ENCODE measurements around the gene CISD2.
"Not testable (repeated sequence)": the region's sequence is repeated elsewhere in the genome, so short reads cannot be mapped to it uniquely, and the experiment has no call there.

Gene CISD2

DNA sequence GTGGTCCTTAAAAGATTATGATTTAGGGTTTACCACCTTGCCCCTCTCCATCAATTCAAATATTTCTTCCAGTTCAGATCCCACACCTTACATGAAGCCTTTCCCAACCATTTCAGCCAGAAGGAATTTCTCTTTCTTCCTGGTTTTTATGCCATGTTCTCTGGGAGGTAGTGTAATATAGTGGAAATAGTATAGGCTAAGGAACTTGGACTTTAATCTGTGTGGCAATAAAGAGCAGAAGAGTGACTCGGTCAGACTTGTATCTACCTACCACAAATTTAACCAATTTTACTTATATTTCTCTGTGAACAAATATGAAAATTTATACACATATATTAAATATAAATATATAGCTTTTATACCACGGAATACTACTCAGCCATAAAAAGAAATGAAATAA is 18.4 kb upstream of the CISD2 start:
- DNase-seq: no peak

DNA sequence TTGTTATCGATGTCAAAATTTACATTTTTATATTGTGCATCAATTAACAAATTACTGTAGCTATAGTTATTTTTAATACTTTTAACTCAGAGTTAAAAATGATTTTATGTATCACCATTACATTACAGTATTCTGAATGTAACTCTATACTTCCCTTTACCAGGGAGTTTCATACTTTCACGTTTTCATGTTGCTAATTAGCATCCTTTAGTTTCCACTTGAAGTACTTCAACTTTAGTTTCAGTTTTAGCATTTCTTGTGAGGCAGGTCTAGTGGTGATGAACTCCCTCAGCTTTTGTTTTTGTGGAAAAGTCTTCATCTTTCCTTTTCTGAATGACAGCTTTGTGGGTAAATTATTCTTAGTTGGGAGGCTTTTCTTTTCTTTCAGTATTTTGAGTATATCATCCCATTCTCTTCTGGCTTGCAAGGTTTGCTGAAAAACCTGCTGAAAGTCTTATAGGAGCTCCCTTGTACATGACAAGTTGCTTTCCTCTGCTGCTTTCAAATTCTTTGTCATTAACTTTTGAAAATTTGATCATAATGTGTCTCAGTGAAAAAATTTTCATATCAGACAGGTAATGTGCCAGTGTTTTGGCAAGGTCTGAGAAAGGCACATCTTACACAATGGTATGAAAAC is 9.8 kb upstream of the CISD2 start:
- no peak for DNase-seq

DNA sequence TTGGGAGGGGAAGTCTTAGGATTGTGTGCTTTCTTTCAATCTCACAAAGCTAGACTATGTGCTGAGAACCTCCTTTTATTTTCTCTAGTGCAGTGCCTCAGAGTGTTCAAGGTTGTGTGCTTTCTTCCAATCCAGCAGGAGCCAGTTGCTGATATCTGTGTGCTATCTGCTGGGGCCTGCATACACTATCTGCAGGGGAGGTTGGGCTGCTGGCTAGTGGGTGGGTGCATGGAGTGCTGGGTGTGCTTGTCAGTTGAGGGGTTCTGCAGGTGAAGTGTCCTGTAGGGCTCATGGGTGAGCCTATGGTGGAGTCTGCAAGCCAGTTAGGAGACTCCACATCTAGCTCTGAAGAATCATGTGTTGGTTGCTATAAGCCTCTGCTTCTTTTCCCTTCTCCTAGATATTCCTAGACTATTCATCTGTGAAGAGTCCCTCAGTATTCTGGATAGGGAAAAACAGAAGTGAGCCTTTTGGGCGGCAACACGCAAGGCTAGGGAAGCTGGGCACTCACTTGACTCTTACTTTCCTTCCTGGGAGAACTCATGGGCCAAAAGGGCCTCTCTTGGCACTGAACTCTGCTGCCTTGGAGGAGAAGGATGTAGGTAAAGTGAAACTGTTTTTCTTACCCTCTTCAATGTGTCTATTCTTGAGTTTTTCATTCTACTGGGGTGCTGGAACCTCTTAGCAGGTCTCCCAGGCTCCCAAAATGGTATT is 8.0 kb upstream of the CISD2 start:
- DNase-seq: no peak

DNA sequence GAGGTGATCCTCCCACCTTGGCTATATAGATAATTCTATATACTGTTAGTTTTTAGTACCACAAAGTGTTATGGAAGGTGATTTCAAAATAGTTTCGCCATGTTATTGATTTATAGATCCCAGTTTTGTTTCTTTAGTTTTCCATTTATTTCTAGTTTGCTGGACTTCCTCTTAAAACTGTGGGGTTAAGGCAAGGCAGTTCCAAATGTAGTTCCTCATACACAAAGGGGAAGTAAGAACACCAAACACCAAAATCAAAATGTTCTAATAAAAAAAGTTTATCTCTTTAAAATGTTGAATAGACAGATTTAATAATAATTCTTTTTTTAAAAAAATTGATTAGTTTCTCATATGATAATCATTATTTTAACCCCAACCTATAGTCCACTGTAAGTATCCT is 6.8 kb upstream of the CISD2 start:
- no peak for DNase-seq

DNA sequence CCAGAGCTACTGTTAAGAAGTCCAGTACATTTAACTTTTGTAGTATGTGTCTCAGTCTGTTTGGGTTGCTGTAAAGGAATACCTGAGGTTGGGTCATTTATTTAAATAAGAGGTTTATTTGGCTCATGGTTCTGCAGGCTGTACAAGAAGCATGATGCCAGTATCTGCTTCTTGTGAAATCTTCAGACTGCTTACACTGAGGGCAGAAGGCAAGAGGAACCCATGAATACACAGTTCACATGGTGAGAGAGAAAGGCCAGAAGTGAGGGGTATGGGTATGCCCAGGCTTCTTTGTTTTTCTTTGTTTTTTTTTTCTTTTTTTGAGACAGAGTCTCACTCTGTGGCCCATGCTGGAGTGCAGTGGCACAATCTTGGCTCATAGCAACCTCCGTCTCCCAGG is 6.0 kb upstream of the CISD2 start:
- no peak for DNase-seq

DNA sequence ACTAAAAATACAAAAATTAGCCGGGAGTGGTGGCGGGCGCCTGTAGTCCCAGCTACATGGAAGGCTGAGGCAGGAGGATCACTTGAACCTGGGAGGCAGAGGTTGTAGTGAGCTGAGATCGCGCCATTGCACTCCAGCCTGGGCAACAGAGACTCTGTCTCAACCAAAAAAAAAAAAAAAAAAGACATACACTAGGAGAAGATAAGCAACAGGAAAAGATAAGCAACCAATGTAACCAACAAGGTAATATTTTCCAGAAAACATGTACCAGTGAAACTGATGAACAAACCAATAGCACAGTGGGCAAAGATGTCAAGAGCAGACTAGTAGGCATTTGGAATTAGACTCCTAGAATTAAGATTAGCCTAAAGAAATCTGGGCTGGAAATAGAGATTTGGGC is 3.5 kb upstream of the CISD2 start:
- not testable (repeated sequence) for DNase-seq

DNA sequence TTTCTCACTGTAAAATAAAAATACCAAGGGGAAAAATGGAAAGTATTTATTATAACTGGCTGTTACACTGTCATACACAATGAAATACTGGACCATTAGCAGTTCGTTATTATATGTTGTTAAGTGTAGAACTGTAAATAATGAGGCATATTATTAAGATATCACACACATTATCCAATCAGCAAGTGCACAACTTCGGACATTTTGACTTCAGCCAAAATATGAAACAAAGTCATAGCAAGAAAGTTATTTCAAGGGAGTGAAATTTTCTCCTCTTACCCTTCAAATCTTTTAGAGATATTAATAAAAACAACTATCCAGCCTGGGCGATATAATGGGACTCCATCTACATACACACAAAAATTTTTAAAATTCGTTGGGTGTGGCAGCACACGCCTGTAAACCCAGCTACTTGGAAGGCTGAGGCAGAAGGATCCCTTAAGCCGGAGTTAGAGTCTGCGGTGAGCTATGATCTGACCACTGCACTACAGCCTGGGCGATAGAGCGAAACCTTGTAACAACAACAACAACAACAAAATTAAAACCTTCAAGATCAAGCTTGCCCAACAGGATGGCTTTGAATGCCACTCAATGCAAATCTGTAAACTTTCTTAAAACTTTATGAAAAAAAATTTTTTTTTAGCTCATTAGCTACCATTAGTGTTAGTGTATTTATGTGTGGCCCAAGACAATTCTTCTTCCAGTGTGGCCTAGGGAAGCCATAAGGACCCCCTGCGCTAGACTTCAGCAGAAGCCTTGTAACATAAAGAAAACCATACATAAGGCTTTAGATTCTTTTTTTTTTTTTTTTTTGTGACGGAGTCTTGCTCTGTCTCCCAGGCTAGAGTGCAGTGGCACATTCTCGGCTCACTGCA is 1.3 kb upstream of the CISD2 start:
- DNase-seq: no peak

DNA sequence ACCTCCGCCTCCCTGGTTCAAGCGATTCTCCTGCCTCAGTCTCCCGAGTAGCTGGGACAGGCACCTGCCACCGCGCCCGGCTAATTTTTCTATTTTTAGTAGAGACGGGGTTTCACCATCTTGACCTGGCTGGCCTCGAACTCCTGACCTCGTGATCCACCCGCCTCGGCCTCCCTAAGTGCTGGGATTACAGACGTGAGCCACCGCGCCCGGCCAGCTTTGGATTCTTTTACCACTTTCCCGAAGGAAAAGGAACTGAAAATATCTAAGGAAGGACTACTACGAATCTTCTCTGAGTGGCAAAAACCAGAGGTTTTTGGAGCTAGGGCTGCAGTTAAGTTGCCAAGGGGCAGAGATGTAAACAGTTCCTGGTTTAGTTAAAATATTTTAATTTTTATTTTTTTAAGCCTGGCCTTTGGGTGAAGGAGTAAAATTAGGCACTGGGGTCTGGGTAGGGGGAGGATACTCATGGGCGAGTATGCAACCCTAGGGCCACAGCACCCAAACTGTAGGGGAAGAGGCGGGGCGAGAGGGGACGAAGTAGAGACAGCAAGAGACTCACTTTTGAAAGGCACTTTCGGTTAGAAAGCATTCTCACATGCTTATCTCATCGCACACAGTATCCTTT is 525 bp upstream of the CISD2 start:
- DNase-seq: no peak

DNA sequence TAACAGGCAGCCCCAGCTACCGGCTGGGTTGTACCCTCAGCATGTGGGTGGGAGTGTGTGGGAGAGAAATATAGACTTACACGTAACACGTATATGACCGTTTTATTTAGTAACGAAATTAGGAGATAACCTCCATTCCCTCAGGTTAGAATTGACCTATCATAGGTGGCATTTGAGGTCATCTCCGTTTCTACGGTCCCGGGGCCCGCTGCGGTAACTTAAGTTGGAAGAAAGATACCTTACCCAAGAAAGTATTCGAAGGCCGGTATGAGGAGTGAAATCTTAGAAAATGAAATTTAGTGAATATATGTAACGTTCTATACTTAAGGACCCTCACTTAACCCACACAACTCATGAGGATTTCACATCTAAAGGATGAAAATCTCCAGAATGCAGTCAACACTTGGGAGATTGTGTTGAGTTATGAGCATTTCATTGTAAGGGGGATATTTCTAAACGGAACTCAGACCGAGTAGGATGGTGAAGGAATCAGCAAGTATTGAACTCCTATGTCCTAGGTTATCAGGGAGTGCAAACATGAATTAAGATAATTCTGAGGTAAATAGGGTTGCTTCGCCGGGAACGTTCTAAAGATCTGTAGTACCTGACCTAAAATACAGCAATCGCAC is 891 bp downstream of the CISD2 start:
- no peak for DNase-seq

DNA sequence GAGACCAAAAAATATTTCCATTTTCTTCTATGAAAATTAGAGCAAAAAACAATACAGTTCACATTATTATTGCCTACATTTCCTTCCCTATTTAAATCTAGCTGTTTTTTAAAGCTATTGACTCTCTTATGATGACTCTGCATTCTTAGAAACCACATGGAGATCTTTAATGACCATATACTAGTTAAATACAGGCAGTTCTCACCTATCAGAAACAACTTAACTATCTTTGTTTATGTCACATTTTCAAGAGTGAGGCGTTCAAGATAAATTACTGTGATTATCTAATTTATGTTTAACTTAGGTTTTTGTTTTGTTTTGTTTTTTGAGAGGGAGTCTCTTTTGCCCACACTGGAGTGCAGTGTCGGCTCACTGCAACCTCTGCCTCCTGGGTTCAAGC is 3.0 kb downstream of the CISD2 start:
- no peak for DNase-seq

DNA sequence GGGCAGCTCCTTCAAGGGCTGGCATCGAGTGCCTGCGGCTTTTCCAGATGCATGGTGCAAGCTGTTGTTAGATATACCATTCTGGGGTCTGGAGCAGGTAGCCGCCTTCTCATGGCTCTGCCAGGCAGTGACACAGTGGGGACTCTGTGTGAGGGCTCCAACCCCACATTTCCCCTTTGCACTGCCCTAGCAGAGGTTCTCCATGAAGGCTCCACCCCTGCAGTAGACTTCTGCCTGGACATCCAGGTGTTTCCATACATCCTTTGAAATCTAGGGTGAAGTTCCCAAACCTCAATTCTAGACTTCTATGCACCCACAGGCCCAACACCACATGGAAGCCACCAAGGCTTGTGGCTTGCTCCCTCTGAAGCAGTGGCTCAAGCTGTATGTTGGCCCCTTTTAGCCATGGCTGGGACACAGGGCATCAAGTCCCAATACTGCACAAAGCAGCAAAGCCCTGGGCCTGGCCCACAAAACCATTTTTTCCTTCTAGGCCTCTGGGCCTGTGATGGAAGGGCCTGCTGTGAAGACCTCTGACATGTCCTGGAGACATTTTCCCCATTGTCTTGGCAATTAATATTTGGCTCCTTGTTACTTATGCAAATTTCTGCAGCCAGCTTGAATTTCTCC is 8.8 kb downstream of the CISD2 start:
- DNase-seq: not testable (repeated sequence)

DNA sequence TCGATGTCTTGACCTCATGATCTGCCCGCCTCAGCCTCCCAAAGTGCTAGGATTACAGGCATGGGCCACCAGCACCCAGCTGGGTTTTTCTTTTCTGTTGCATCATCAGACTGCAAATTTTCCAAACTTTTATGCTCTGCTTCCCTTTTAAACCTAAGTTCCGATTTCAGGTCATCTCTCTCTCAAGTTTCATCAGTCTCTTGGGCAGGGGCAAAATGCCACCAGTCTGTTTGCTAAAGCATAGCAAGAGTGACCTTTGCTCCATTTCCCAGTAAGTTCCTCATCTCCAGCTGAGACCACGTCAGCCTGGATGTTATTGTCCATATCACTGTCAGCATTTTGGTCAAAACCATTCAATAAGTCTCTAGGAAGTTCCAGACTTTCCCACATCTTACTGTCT is 9.6 kb downstream of the CISD2 start:
- not testable (repeated sequence) for DNase-seq

DNA sequence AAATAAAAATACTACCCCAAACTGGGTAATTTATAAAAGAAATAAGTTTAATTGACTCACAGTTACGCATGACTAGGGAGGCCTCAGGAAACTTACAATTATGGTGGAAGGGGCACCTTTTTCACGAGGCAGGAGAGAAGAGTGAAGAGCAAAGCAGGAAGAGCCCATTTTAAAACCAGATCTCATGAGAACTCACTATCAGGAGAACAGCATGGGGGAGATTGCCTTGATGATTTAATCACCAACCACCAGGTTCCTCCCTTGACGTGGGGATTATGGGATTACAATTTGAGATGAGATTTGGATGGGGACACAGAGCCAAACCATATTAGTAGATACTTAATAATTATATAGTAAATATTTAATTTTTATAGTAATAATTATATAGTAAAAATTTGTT is 10.1 kb downstream of the CISD2 start:
- DNase-seq: no peak

DNA sequence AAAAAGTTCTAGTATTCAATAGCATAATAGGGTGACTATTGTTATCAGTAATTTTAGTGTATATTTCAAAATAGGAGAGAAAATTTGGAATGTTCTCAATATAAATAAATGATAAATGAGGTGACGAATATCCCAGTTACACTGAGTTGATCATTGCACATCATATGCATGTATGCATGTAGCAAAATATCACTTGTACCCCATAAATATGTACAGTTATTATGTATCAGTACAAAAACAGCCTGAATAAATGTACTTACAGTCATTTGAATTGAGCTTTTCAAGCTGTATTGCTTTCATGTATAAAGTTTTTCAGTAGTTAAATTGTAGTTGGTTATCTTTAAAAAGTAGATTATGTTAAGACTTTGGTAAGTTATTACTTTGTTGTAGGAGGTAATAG is 12.6 kb downstream of the CISD2 start:
- no peak for DNase-seq

DNA sequence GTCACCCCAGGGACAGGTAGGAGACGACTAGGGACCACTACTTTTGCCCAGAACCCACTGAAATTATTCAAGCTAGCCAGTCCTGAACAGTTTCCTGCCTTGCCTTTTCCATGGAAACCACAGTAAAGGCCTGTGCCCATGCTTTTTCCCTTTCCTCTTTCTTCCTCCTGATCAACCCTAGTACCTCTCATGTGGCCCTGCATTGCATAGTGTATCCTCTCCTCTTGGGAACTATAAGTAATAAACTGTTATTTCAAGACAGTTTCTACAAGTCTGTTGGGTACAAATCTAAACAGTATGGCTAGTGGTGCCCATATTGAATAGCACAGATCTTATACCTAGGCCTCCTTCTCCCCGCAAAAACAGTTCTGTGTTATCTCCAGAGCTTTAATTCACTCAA is 14.5 kb downstream of the CISD2 start:
- DNase-seq: no peak

DNA sequence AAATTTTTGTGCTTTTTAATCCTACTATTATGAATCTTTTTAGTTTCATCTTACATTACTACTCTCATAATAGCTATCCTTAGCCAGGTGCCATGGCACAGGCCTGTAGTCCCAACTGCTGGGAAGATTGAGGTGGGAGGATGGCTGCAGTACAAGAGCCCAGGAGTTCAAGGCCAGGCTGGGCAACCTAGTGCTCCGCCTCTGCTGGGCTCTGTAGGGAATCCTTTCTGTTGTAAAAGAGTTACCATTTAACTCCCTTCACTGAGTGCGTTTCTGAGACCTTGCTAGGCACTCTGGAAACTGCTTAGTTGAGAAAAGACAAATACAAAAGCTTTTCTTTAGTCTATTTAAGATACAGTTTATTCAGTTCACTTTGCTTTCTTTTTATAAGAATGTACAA is 19.8 kb downstream of the CISD2 start:
- not testable (repeated sequence) for DNase-seq

DNA sequence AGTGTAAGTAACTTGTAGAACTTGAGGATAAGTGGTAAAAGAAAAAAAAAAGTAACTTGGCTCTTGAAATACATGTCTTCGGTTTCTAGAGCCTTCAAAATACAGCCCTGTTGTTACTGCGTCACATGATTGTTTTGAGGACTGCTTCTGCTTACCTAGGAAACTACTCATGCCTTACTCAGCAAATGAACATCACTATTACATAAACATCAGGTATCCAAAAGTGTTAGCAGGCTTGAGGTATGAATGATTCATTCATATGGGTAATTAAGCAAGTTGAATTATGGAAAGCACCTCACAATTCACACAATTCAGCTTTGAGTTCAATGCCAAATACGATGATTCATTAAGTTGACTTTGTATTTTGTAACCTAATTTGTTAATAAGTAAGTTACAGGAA is 21.1 kb downstream of the CISD2 start:
- not testable (repeated sequence) for DNase-seq

DNA sequence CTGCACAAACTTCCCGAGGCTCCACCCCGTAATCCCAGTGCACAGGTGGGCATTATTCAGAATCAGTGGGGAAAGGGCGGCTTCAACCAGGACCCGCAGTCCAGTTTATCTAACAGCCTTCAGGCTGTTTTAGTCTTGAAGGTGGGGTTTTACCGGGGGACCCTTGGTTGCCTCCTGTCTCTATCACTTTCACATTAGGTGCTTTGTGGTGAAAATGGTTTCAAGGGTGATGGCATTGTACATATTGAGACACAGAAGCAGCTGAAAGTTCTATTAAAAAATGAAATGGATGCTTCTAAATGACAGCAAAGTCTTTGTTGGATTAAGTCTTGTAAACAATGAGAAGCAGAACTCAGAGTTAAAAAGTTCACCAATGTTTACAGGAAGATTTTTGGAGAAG is 27.8 kb downstream of the CISD2 start:
- DNase-seq: not testable (repeated sequence)

DNA sequence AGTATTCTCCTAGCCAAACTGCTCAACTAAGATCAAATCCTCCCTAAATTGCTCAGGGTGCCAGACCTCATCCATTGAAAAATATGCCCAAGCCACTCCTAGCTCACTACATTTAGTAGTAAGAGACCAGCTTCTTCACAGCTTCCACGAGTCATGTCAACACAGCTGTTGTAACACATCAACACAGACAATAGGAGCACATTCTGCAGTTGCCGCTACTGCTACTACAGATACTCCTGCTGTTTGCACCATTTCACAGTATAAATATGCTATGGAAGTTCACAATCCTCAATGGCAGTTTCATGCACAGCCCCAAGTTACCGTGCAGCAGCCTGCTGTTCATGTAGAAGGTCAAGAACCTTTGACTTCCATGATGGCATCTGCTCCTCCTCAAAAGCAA is 28.8 kb downstream of the CISD2 start:
- DNase-seq: not testable (repeated sequence)

DNA sequence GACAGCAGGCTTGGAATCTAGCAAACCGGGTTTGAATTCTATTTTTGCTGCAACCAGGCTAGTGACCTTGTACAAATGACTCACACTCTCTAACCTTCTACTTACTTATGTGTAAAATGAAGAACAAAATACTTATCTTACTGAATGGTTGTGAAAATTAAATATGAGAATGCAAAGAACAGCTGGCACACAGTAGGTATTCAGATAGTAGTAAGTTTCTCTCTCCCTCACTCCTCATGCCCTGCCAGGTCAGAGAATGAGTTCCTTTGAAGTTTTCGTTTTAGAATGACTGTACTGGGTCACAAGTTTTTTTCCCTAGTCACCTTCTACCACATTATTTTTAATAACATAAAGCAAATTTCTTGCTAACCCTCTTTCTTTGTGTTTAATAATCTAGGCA is 33.0 kb downstream of the CISD2 start:
- DNase-seq: no peak

DNA sequence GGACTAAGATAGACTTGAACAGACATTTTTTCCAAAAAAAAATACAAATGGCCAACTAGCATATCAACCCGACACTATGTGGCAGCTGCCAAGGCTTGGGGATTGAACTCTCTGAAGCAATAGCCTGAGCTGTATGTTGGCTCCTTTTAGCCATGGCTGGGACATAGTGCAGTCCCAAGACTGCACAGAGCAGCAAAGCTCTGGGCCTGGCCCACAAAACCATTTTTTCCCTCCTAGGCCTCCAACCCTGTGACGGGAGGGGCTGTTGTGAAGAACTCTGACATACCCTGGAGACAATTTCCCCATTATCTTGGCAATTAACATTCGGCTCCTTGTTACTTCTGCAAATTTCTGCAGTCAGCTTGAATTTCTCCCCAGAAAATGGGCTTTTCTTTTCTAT is 50.1 kb downstream of the CISD2 start:
- no peak for DNase-seq

DNA sequence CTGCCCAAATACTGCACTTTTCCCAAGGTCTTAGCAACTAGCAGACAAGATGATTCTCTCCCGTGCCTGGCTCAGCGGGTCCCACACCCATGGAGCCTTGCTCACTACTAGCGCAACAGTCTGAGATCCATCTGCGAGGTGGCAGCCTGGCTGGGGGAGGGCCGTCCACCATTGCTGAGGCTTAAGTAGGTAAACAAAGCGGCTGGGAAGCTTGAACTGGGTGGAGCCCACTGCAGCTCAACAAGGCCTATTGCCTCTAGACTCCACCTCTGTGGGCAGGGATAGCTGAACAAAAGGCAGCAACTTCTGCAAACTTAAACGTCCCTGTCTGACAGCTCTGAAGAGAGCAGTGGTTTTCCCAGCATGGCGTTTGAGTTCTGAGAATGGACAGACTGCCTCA is 50.9 kb downstream of the CISD2 start:
- not testable (repeated sequence) for DNase-seq

DNA sequence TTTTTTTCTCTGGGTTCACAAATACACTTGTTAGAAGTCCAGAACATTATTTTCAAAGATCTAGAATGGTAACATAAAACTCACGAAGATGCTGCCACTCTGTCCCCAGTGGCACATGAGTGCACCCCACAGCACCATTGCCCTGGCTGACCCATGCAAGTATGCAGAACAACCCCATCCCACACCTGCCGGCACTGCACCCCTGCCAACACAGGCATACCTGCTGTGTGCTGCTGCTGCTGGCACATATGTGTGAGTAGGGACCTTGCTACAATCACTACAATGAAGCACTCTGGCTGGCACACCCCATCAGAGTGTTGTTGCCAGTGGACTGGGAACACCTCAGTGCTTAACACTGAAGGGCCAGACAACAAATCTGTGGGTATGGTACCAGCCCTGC is 66.9 kb downstream of the CISD2 start:
- no peak for DNase-seq
